Keratinocyte (primary cell): ENCODE data around the gene ELFN2. TPM values are rescaled to one million over a fixed set of nuclear protein-coding genes. Genes with fewer than 3 reads are reported as not detected.

Experiments
- DNase-seq: peaks from one replicate; pipeline ENCODE4 v3.0.0-alpha.2; 2011; ENCODE audit warnings: low read depth, missing footprints, low spot score
- FAIRE-seq: peaks from 2 replicates; lab custom pipeline; 2011; peaks lifted over from hg19 to GRCh38; lab: Jason Lieb, UNC
- H2AFZ ChIP-seq: 2 replicates; pipeline ENCODE4 v1.6.0; 2012; ENCODE audit warnings: low read length, control low read depth, inconsistent platforms; ENCODE audit not compliant: control insufficient read depth
- H3K27ac ChIP-seq: 2 replicates; pipeline ENCODE4 v1.5.1; 2011; ENCODE audit warnings: low read length; ENCODE audit not compliant: control insufficient read depth, insufficient read depth
- H3K27me3 ChIP-seq: 3 replicates; pipeline ENCODE4 v1.6.0; 2011; ENCODE audit warnings: low read length; ENCODE audit not compliant: control insufficient read depth, insufficient read depth; ENCODE audit errors: extremely low read depth
- H3K36me3 ChIP-seq, 2 experiments: 2 replicates in 1 of 2; 3 replicates in 1 of 2; pipeline ENCODE4 v1.5.1; 2011; ENCODE audit warnings: low read length in 2 of 2, mild to moderate bottlenecking in 1 of 2; ENCODE audit not compliant: control insufficient read depth in 2 of 2, insufficient read depth in 2 of 2; ENCODE audit errors: extremely low read depth in 1 of 2
- H3K4me1 ChIP-seq: 3 replicates; pipeline ENCODE4 v1.5.1; 2011; ENCODE audit warnings: low read length; ENCODE audit not compliant: control insufficient read depth, insufficient read depth; ENCODE audit errors: extremely low read depth
- H3K4me2 ChIP-seq: 3 replicates; pipeline ENCODE4 v1.6.0; 2011; ENCODE audit warnings: low read depth, low read length; ENCODE audit not compliant: control insufficient read depth, insufficient read depth; ENCODE audit errors: extremely low read depth
- H3K4me3 ChIP-seq, 3 experiments: fragments of 200-600 bp in 1 of 3; sonication (generic) in 1 of 3; 2 replicates in 2 of 3; 3 replicates in 1 of 3; pipeline ENCODE4 v1.5.1; 2011 to 2016; ENCODE audit warnings: low read length in 3 of 3, mild to moderate bottlenecking in 3 of 3, control low read depth in 2 of 3, inconsistent platforms in 1 of 3, low read depth in 1 of 3, mixed read lengths in 1 of 3, mixed run types in 1 of 3, moderate library complexity in 1 of 3; ENCODE audit not compliant: control insufficient read depth in 2 of 3, insufficient read depth in 2 of 3; ENCODE audit errors: extremely low read depth in 1 of 3
- H3K79me2 ChIP-seq: 2 replicates; pipeline ENCODE4 v1.6.0; 2012; ENCODE audit warnings: low read length; ENCODE audit not compliant: control insufficient read depth, insufficient read depth
- H3K9ac ChIP-seq: 3 replicates; pipeline ENCODE4 v1.6.0; 2011; ENCODE audit warnings: low read length; ENCODE audit not compliant: control insufficient read depth, insufficient read depth; ENCODE audit errors: extremely low read depth
- H3K9me1 ChIP-seq: 3 replicates; pipeline ENCODE4 v1.6.0; 2011; ENCODE audit warnings: low read length; ENCODE audit not compliant: control insufficient read depth, insufficient read depth; ENCODE audit errors: extremely low read depth
- H3K9me3 ChIP-seq: 2 replicates; pipeline ENCODE4 v1.5.1; 2012; ENCODE audit warnings: low read depth, low read length; ENCODE audit not compliant: control insufficient read depth
- H4K20me1 ChIP-seq: 3 replicates; pipeline ENCODE4 v1.6.0; 2011; ENCODE audit warnings: low read length; ENCODE audit not compliant: control insufficient read depth, insufficient read depth; ENCODE audit errors: extremely low read depth
- EZH2 ChIP-seq: IDR thresholded peaks from one replicate; pipeline ENCODE4 v1.6.1; 2012; ENCODE audit warnings: inconsistent platforms, mild to moderate bottlenecking, low read length, moderate library complexity
- dilution Hi-C: fragments of 300-500 bp; cut with MboI; formaldehyde crosslinking; loops from one replicate; pipeline ENCODE4 v1.7.0; 2020; ENCODE audit warnings: low sequenced_read_pairs; ENCODE audit not compliant: extremely low pct_ligation_motif_present
- polyA plus RNA-seq, 5 experiments: library from polyadenylated mRNA; depleted of rRNA in 3 of 5; stranded (reverse) in 3 of 5; stranded (forward) in 1 of 5; unstranded in 1 of 5; fragments of >200 nt; gene quantifications; 1 replicate in 1 of 5; 2 replicates in 3 of 5; 3 replicates in 1 of 5; pipeline versions ENCODE4 v1.2.1 to v1.2.3, GENCODE V29; 2011 to 2012; ENCODE audit warnings: missing spikeins in 2 of 5, low read depth in 1 of 5, low replicate concordance in 1 of 5
- TF ChIP-seq, protein P1 (sequence below), 3 experiments: IDR thresholded peaks in 1 of 3; conservative IDR thresholded peaks in 1 of 3; optimal IDR thresholded peaks in 1 of 3; 2 replicates in 2 of 3; 3 replicates in 1 of 3; pipeline versions ENCODE3 to v1.5.1; 2011; ENCODE audit warnings: low read length in 3 of 3, mild to moderate bottlenecking in 3 of 3, moderate library complexity in 2 of 3, control low read depth in 1 of 3, inconsistent platforms in 1 of 3; ENCODE audit not compliant: insufficient read depth in 2 of 3; ENCODE audit errors: extremely low read depth in 1 of 3

The ELFN2 gene
- polyA plus RNA-seq, 1 donor (not counting 4 experiments of a cell fraction or from before 2014, with no cell fraction given), result 0.13 TPM

DNA sequence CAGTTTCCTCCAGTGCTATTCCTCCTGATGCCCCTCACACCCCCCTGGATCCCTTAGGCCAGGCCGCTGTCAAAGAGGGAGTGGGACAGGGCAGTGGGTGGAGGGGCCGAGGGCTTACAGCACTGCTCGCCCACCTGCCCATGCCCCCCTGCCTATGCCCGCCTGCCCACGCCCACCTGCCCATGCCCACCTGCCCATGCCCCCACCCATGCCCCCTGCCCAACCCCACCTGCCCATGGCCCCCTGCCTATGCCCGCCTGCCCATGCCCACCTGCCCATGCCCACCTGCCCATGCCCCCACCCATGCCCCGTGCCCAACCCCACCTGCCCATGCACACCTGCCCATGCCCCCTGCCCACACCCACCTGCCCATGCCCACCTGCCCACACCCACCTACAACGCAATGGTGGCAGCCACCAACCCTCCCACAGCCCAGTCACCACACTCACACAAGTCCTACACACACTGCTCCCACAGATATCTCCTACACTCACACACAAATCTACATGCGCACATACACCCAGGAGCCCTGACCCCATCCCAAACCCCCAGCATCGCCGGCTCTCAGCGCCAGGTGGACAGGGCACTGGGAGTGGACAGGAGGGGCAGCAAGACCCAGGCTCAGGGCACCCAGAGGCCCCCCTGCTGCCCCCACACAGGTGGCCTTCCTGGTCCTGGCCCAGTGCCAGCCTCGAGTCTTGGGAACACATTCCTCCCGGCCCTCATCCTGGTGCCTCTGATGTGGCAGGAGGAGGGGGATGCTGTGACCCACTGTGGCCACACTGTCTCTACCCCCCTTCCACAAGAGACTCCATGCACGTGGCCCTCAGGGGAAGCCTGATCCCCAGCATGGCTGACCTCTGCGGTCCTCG lies 83.2 kb downstream of the ELFN2 start:
- Histone ChIP-seq H3K9ac (no peak overlapping the region), H3K9me3 (no peaks in the 10 kb centered on the region), H3K4me3 (no peak overlapping the region), H3K9me1 (no peaks in the 10 kb centered on the region), H3K4me2 (no peak overlapping the region), H3K27ac (no peak overlapping the region), H2AFZ (no peak overlapping the region), H3K36me3 (no peaks in the 10 kb centered on the region), H3K27me3 (peaks cover 31% of the 10 kb centered on the region), H3K4me1 (peaks cover 5% of the 10 kb centered on the region), H3K79me2 (no peaks in the 10 kb centered on the region), H4K20me1 (no peaks in the 10 kb centered on the region)
- FAIRE-seq (no peak), DNase-seq (no peak)
- dilution Hi-C loops, result no loop called here
- TF ChIP-seq, protein P1, sequence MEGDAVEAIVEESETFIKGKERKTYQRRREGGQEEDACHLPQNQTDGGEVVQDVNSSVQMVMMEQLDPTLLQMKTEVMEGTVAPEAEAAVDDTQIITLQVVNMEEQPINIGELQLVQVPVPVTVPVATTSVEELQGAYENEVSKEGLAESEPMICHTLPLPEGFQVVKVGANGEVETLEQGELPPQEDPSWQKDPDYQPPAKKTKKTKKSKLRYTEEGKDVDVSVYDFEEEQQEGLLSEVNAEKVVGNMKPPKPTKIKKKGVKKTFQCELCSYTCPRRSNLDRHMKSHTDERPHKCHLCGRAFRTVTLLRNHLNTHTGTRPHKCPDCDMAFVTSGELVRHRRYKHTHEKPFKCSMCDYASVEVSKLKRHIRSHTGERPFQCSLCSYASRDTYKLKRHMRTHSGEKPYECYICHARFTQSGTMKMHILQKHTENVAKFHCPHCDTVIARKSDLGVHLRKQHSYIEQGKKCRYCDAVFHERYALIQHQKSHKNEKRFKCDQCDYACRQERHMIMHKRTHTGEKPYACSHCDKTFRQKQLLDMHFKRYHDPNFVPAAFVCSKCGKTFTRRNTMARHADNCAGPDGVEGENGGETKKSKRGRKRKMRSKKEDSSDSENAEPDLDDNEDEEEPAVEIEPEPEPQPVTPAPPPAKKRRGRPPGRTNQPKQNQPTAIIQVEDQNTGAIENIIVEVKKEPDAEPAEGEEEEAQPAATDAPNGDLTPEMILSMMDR (optimal IDR thresholded peaks at IDR 0.05 in 1 of 3, IDR thresholded peaks at IDR 0.05 in 1 of 3, conservative IDR thresholded peaks at IDR 0.05 in 1 of 3; ENCODE audit: extremely low read depth in 1 of 3, insufficient read depth in 2 of 3, low read length in 3 of 3), result no peak
- no peak for TF ChIP-seq EZH2

GRCh38 chr22:37343348-37343747 lies 83.9 kb downstream of the ELFN2 start:
- Histone ChIP-seq H3K4me1 (peaks cover 5% of the 10 kb centered on the region), H3K9ac (no peak overlapping the region), H3K9me1 (no peaks in the 10 kb centered on the region), H3K36me3 (no peaks in the 10 kb centered on the region), H3K4me3 (no peak overlapping the region), H4K20me1 (no peaks in the 10 kb centered on the region), H2AFZ (no peak overlapping the region), H3K79me2 (no peaks in the 10 kb centered on the region), H3K9me3 (no peaks in the 10 kb centered on the region), H3K27me3 (peaks cover 31% of the 10 kb centered on the region), H3K27ac (no peak overlapping the region), H3K4me2 (no peak overlapping the region)
- dilution Hi-C loops, result no loop called here
- no peak for TF ChIP-seq EZH2
- TF ChIP-seq, protein P1 (optimal IDR thresholded peaks at IDR 0.05 in 1 of 3, IDR thresholded peaks at IDR 0.05 in 1 of 3, conservative IDR thresholded peaks at IDR 0.05 in 1 of 3; ENCODE audit: extremely low read depth in 1 of 3, insufficient read depth in 2 of 3, low read length in 3 of 3), result no peak
- FAIRE-seq (no peak), DNase-seq (no peak)
